ENCODE results near the gene STK38. TPM values are rescaled to one million over a fixed set of nuclear protein-coding genes. Genes with fewer than 3 reads are reported as not detected.

Gene STK38
- total RNA-seq, 1 donor from 2014 or later, result 27.8 TPM

DNA sequence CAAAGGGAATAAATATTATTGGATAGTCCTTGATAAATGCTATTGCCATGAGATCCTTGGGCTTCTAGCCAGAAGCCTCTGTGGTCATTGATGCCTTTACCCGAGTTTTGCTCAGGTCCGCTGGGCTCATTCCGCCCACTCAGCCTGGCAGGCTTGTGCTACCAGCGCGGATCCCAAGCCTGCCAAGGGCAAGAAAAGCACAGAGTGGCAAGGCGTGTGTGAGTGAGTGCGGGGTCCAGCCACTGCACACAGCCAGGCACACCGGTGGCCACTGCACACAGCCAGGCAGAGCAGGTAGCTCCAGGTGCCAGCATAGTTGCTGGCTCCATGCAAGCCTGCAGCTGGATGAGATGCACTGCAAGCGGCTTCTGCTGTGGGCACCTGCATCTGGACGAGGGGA, 38.7 kb downstream of the STK38 start:
- TF ChIP-seq, protein P1, sequence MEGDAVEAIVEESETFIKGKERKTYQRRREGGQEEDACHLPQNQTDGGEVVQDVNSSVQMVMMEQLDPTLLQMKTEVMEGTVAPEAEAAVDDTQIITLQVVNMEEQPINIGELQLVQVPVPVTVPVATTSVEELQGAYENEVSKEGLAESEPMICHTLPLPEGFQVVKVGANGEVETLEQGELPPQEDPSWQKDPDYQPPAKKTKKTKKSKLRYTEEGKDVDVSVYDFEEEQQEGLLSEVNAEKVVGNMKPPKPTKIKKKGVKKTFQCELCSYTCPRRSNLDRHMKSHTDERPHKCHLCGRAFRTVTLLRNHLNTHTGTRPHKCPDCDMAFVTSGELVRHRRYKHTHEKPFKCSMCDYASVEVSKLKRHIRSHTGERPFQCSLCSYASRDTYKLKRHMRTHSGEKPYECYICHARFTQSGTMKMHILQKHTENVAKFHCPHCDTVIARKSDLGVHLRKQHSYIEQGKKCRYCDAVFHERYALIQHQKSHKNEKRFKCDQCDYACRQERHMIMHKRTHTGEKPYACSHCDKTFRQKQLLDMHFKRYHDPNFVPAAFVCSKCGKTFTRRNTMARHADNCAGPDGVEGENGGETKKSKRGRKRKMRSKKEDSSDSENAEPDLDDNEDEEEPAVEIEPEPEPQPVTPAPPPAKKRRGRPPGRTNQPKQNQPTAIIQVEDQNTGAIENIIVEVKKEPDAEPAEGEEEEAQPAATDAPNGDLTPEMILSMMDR (IDR thresholded peaks at IDR 0.05), result no peak
- intact Hi-C loops (cut with DNase I), result no loop called here
- H3K27me3 ChIP-seq, result no peaks in the 10 kb centered on the region
- H3K36me3 ChIP-seq, result peaks cover 40% of the 10 kb centered on the region
- H3K27ac ChIP-seq, result no peak overlapping the region
- no peaks in the 10 kb centered on the region for H3K9me3 ChIP-seq
- DNase-seq, result no peak
- ATAC-seq, result no peak
- H3K4me1 ChIP-seq, result no peaks in the 10 kb centered on the region
- no peak overlapping the region for H3K4me3 ChIP-seq

- TF ChIP-seq, protein P1 (IDR thresholded peaks at IDR 0.05), result no peak
- Histone ChIP-seq H3K9me3 (no peaks in the 10 kb centered on the region), H3K27ac (no peak overlapping the region), H3K36me3 (peaks cover 29% of the 10 kb centered on the region), H3K27me3 (no peaks in the 10 kb centered on the region), H3K4me3 (no peak overlapping the region), H3K4me1 (no peaks in the 10 kb centered on the region)
- ATAC-seq, result no peak
- no peak for DNase-seq
- intact Hi-C loops (cut with DNase I), result no loop called here
Observed at GRCh38 chr6:36506611-36507010, 40.7 kb downstream of the STK38 start.

GRCh38 chr6:36505744-36506534, 41.3 kb downstream of the STK38 start:
- H3K27me3 ChIP-seq, result no peaks in the 10 kb centered on the region
- peaks cover 24% of the 10 kb centered on the region for H3K36me3 ChIP-seq
- DNase-seq (no peak), ATAC-seq (no peak)
- H3K4me3 ChIP-seq, result no peak overlapping the region
- no peaks in the 10 kb centered on the region for H3K4me1 ChIP-seq
- no peaks in the 10 kb centered on the region for H3K9me3 ChIP-seq
- TF ChIP-seq, protein P1 (IDR thresholded peaks at IDR 0.05), result no peak
- no peak overlapping the region for H3K27ac ChIP-seq
- intact Hi-C loops (cut with DNase I), result no loop called here

- H3K27ac ChIP-seq, result no peak overlapping the region
- TF ChIP-seq, protein P1 (IDR thresholded peaks at IDR 0.05), result no peak
- no peak for ATAC-seq
- no peak overlapping the region for H3K4me3 ChIP-seq
- peaks cover 32% of the 10 kb centered on the region for H3K36me3 ChIP-seq
- no peaks in the 10 kb centered on the region for H3K9me3 ChIP-seq
- intact Hi-C loops (cut with DNase I), result no loop called here
- H3K4me1 ChIP-seq, result no peaks in the 10 kb centered on the region
- no peak for DNase-seq
- H3K27me3 ChIP-seq, result no peaks in the 10 kb centered on the region
Observed at GRCh38 chr6:36504982-36505381, 42.3 kb downstream of the STK38 start.

DNA sequence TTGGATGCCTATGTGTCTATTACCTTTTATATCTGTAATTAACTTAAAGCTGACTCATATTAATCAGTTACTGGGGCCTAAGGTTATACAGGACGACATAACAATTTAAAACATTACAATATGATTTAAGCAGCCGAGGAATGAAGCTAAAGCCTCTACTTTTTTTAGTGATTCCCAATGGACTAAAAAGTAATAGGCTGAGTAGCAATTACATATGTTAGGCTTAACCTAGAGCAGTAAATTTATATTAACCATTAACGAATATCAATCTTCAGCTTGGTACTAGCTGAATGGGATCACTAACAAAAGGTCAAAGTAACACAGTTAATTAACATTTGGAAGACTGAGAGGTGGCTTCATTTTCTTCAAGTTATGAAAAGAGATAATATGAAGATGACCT, 43.1 kb downstream of the STK38 start:
- ATAC-seq, result no peak
- intact Hi-C loops (cut with DNase I), result no loop called here
- Histone ChIP-seq H3K27me3 (no peaks in the 10 kb centered on the region), H3K27ac (no peak overlapping the region), H3K4me1 (no peaks in the 10 kb centered on the region), H3K4me3 (no peak overlapping the region), H3K9me3 (no peaks in the 10 kb centered on the region), H3K36me3 (peaks cover 40% of the 10 kb centered on the region)
- no peak for DNase-seq
- TF ChIP-seq, protein P1 (IDR thresholded peaks at IDR 0.05), result no peak
